Measurements from ENCODE around the gene SERPIND1. TPM values are rescaled to one million over a fixed set of nuclear protein-coding genes. Genes with fewer than 3 reads are reported as not detected.

SERPIND1 gene
- total RNA-seq, 3 donors from 2014 or later = 0.29 TPM; not detected in 2

DNA sequence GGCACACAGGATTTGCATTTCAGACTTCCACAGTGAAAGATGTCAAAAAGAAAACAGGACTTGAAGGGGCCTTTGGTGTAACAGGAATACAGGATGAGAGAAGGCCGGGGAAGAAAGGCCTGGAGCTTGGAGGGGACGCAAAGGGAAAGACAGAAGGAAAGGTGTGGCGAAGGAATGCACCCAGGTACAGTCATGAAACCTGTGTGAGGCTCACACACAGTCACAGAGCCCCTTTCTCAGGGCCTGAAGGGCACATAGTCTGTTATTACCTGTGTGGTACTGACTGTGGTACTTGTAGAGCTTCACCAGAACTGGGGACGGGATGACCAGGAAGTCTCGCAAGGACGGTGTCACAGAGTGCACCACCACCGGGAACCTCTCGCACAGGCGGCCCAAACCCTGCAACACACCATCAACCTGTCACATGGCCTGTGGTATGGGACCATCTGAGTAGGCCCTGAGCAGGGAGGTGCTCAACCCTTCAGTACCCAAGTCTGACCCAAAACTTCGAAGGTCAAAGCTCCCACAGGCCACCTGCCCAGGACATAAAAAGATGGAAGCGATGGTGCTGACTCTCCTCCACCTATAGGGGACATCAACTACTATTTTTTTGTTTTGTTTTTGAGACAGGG lies 29.1 kb downstream of the SERPIND1 start:
- TF ChIP-seq POLR2AphosphoS5 (IDR thresholded peaks at IDR 0.05) (no peak), POLR2A (IDR thresholded peaks at IDR 0.05) (no peak)
- intact Hi-C loops (cut with DNase I; ENCODE audit: low total_unique reads) = no loop called here
- peak in 1 of 2 donors; percentile 44 for DNase-seq (ENCODE audit: low spot score in 2 of 2)
- Histone ChIP-seq H3K27ac (no peak overlapping the region), H3K36me3 (peaks cover 9% of the 10 kb centered on the region), H3K27me3 (no peaks in the 10 kb centered on the region), H3K4me1 (no peaks in the 10 kb centered on the region), H3K4me3 (no peak overlapping the region), H3K9me3 (no peaks in the 10 kb centered on the region)

GRCh38 chr22:20803696-20804324 lies 29.9 kb downstream of the SERPIND1 start:
- H3K4me1 ChIP-seq = no peaks in the 10 kb centered on the region
- H3K27me3 ChIP-seq = no peaks in the 10 kb centered on the region
- H3K36me3 ChIP-seq = peaks cover 9% of the 10 kb centered on the region
- H3K4me3 ChIP-seq = no peak overlapping the region
- H3K9me3 ChIP-seq = no peaks in the 10 kb centered on the region
- intact Hi-C loops (cut with DNase I; ENCODE audit: low total_unique reads) = no loop called here
- TF ChIP-seq POLR2AphosphoS5 (IDR thresholded peaks at IDR 0.05) (no peak), CTCF (IDR thresholded peaks at IDR 0.05) (peak in 2 of 3 donors; percentile 12 to 16)
- no peak overlapping the region for H3K27ac ChIP-seq
- peak in 1 of 2 donors; percentile 45 for DNase-seq (ENCODE audit: low spot score in 2 of 2)

DNA sequence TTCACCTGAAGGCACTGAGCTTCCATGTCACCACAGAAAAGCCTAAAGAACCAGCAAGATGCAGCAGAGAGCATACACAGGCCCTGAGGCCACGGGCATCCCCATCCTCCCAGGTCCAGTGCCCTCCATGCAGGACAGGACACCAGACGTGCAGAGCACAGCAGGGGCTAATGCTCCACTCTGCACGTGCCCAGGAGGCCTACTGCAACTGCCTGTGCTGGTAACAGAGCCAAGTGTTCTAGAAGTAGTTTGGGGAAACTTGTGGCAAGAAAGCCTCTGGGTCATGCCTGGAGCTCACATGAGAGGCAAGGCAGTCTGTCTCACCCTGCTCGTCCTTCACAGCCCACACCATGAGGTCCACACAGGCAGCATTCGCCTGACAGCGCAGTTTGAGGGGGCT lies 30.7 kb downstream of the SERPIND1 start:
- H3K27me3 ChIP-seq = no peaks in the 10 kb centered on the region
- no peak overlapping the region for H3K4me3 ChIP-seq
- no peaks in the 10 kb centered on the region for H3K4me1 ChIP-seq
- peak in 1 of 2 donors; percentile 9 for DNase-seq (ENCODE audit: low spot score in 2 of 2)
- intact Hi-C loops (cut with DNase I; ENCODE audit: low total_unique reads) = no loop called here
- H3K36me3 ChIP-seq = peaks cover 9% of the 10 kb centered on the region
- H3K9me3 ChIP-seq = no peaks in the 10 kb centered on the region
- H3K27ac ChIP-seq = no peak overlapping the region
- no peak for TF ChIP-seq POLR2A (IDR thresholded peaks at IDR 0.05)
- no peak for TF ChIP-seq CTCF (IDR thresholded peaks at IDR 0.05)
- no peak for TF ChIP-seq POLR2AphosphoS5 (IDR thresholded peaks at IDR 0.05)

DNA sequence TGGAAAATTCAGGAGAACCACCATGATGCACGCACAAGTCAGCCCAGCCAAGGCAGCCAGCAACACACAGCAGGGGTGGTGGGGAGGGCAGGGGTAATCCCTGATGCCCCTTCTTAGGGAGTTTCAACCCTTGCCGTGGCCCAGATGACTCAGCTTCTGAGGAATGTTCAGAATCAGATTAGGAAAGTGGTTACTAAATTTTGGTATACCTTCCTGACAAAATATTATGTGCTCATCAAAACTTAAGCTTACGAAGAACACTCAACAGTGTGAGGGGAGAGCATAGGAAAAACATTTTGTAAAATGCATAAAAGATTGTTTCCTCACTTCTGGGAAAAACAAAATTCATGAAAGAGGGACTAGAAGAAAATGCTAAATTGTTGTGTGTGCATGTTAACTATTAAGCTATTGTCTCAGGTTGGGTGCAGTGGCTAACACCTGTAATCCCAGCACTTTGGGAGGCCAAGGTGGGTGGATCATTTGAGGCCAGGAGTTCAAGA lies 32.1 kb downstream of the SERPIND1 start:
- intact Hi-C loops (cut with DNase I; ENCODE audit: low total_unique reads) = no loop called here
- Histone ChIP-seq H3K9me3 (no peaks in the 10 kb centered on the region), H3K36me3 (peaks cover 9% of the 10 kb centered on the region), H3K4me3 (no peak overlapping the region), H3K27me3 (no peaks in the 10 kb centered on the region), H3K4me1 (no peaks in the 10 kb centered on the region), H3K27ac (no peak overlapping the region)
- peak in 1 of 2 donors; percentile 25 for DNase-seq (ENCODE audit: low spot score in 2 of 2)
- TF ChIP-seq POLR2AphosphoS5 (IDR thresholded peaks at IDR 0.05) (no peak), CTCF (IDR thresholded peaks at IDR 0.05) (no peak), POLR2A (IDR thresholded peaks at IDR 0.05) (no peak)

- H3K27me3 ChIP-seq = no peaks in the 10 kb centered on the region
- H3K4me1 ChIP-seq = no peaks in the 10 kb centered on the region
- no peak for DNase-seq (ENCODE audit: low spot score in 2 of 2)
- intact Hi-C loops (cut with DNase I; ENCODE audit: low total_unique reads) = no loop called here
- H3K36me3 ChIP-seq = peaks cover 4% of the 10 kb centered on the region
- no peaks in the 10 kb centered on the region for H3K9me3 ChIP-seq
- TF ChIP-seq CTCF (IDR thresholded peaks at IDR 0.05) = no peak
- TF ChIP-seq POLR2AphosphoS5 (IDR thresholded peaks at IDR 0.05) = no peak
- TF ChIP-seq POLR2A (IDR thresholded peaks at IDR 0.05) = no peak
- no peak overlapping the region for H3K4me3 ChIP-seq
- no peak overlapping the region for H3K27ac ChIP-seq
These were observed 33.4 kb downstream of the SERPIND1 start for GRCh38 chr22:20807315-20807752.

Measured in breast epithelium (tissue), 4 donors.